Suppressor macrophage (primary cell): ENCODE results near the gene C6orf15.

ENCODE experiments used
- DNase-seq, 4 experiments: peaks; one replicate each; pipeline ENCODE4 v3.0.0-alpha.2; 2020 to 2022

Gene C6orf15

DNA sequence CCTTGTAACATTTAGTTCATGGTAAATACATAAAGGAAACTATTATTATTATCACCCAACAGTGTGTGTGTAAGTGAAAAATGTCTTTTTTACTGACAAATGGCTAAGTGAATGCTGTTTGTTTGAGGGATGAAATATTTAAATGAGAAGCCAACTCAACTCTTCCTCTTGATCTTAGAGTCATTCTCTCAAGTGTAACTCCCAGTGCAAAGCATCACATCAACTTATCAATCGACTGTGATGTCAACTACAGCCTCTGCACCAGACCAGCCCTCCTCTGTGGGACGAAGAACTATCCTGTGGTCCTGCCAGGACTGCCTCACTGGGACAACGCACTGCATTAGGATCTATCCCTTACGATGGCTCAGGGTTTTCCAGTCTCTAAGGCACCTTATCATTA lies 5.3 kb downstream of the C6orf15 start:
- DNase-seq = no peak

DNA sequence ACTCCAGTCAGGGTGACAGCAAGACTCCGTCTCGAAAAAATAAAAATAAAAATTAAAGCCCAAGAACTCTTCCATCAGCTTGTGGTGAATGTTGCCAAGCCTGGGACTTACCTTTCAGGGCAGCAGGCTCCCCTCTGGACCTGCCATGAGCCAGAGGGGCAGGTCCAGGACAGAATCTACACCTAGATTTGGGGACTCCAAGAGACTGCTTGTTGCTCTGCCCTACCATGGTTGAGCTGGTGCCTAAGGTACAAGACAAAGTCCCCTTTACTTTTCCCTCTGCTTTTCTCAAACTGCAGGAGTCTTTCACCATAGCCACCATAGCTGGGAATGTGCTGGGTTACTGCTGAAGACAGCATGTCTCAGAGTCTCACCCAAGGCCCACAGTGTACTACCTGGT lies 9.2 kb downstream of the C6orf15 start:
- DNase-seq = no peak

DNA sequence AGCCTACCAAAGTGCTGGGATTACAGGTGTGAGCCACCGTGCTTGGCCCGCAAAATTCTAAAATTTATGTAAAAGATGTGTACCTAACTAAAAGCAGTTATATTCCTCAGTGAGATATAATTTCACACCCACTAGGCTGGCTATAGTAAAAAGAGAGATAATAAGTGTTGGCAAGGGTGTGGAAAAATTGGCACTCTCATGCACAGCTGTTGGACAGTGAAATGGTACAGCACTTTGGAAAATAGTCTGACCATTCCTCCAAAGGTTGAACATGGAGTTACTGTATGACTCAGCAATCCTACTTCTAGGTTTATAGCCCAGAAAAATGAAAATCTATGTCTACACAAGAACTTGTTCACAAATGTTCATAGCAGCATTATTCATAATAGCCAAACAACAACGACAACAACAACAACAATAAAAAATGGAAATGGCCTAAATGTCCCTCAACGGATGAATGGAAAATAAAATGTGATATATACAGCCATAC lies 13.9 kb downstream of the C6orf15 start:
- DNase-seq = no peak

GRCh38 chr6:31096656-31097055 lies 15.7 kb downstream of the C6orf15 start:
- DNase-seq = no peak

GRCh38 chr6:31096215-31096614 lies 16.2 kb downstream of the C6orf15 start:
- no peak for DNase-seq

DNA sequence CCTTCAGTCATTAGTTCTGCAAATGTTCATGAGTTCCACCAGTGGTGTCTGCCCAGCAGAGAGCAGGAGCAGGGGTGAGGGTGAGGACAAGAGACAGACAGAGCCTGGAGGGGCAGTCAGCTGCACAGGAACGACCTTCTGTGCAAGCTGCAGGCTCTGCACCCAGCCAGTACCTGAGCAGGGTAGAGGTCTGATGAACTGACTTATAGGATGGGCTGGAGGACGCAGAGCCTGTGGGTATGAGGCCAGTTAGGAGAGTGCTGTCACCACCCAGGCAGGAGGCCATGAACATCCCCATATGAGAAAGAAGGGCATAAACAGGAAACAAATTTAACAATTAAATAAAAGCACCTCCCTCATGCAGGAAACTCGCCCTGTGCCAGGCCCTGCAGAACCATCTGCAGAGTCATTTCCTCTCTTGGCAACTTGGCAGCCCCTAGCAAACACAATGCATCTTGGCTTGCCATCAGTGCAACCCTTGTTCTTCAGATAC lies 17.9 kb downstream of the C6orf15 start:
- DNase-seq = peak in 3 of 4 experiments; percentile 27 to 44 (median 33)

- no peak for DNase-seq
These were observed 19.4 kb downstream of the C6orf15 start for GRCh38 chr6:31092769-31093505.

DNA sequence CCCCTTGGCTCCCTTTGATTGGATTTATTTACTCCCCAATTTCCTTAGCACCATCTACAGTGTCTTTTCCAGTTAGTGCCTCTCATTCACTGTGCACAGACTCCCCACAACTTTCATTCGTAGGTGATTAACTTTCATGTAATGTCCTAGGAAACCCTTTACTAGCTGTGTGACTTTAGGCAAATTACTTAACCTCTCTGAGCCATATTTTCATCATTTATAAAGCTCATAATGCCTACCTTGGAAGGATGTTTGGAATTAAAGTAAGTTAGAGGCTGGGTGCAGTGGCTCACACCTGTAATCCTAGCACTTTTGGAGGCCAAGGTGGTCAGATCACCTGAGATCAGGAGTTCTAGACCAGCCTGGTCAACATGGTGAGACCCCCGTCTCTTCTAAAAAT lies 20.1 kb downstream of the C6orf15 start:
- DNase-seq = no peak

DNA sequence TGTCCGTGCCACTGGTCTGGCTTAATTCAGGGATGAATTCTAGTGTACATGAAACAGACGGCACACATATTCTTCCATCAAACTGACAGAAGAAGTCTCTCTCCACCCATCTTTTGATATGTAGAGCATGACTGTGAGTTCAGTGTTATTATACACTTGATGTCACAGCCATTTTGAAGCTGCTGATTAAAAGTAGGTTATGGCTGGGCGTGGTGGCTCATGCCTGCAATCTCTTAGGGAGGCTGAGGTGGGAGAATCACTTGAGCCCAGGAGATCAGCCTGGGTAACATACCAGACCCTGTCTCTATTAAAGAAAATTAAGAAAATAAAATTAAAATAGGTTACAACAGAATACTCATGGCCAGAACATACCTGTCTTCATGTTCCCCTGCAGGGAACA lies 20.7 kb downstream of the C6orf15 start:
- DNase-seq = no peak

- DNase-seq = no peak
These were observed 21.4 kb downstream of the C6orf15 start for GRCh38 chr6:31090973-31091364.

DNA sequence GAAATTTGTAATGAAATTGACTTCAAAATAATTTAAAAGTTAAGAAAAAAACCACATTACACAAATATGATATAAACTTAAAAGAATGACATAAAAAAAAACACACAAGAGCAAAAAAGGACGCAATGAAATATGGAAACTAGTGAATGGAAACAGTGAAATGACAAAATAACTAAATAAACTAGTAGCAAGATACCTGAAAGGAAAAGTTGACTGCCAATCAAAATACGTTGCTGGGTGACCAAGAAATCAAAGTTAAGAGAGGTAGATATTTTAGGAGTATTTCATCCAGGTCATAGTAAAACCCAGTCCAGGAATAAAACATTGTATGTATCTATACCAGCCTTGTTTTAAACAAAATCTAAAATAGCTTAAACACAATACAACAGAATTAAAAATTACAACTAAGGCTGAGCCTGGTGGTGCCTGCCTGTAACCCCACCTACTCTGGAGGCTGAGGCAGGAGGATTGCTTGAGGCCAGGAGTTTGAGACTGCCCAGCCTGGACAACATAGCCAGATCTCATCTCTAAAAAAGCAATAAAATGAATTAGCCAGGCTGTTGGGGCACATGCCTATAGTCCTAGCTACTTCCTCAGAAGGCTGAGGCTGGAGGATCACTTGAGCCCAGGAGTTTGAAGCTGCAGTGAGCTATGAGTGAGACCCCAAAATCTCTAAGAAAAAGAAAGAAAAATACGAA lies 22.0 kb downstream of the C6orf15 start:
- DNase-seq = no peak

DNA sequence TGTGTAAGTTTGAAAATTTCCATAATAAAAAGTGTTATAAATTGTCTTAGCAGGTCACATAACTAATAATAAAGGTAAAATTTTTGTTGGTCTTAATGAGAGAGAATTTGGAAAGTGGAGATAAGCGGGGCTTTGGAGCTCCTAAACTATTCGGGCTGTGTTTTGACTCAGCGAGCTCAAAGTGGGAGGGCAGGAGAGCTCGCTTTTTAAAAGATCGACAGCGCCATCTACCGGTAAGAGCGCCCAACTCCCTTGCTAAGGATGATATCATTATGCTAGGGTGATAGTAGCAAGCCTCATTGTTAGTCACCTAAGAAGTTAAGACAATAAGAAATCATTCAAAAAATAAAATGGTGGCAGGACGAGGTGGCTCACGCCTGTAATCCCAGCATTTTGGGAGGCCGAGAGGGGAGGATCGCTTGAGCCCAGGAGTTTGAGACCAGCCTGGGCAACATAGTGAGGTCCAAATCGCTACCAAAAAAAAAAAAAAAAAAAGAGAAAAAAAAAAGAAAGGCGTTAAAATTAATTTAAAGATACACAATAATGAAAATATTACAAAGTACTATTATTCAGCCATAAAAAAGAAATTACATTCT lies 24.8 kb downstream of the C6orf15 start:
- peak; percentile 89 to 96 (median 94) for DNase-seq

DNA sequence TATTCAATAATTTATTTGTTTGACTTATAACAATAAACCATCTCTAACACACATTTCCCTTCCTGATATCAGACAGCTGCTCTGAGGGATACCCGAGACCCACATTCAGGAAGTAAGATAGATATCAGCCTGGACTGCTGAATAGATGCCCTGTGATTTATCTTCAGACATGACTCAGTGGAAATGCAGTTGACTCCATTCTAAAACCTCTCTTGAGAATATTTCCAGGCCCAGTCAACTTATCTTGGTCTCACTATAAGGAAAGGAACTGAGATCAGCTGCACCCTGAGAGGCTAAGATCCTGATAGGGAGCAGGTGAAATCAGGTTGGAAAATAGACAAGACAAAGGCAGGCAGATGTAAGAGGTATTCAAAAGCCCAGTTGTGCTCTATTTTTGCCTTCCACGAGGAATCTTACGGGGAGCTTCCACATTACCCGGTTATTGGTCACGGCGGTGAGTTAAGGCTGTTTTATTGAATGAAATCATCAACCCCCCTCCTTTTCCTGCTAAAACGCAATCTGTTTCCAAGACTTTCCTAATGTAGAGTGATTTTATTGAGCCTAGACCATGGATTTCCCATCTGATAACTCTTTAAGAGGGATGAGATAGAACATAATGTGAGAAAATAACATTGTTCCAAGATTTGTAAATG lies 25.5 kb downstream of the C6orf15 start:
- peak in 1 of 4 experiments; percentile 26 for DNase-seq

GRCh38 chr6:31083742-31084354 lies 28.5 kb downstream of the C6orf15 start:
- peak; percentile 34 to 60 (median 54) for DNase-seq

DNA sequence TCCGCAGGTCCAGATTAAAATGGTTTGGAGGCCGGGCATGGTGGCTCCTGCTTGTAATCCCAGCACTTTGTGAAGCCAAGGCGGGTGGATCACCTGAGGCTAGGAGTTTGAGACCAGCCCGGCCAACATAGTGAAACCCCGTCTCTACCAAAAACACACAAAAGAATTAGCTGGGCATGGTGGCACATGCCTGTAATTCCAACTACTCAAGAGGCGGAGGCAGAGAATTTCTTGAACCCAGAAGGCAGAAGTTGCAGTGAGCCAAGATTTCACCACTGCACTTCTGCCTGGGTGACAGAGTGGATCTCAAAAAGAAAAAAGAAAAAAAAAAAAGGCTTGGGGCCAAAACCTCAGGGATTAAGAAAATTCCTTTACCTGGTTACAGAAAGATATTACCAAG lies 30.5 kb downstream of the C6orf15 start:
- DNase-seq = peak in 3 of 4 experiments; percentile 20 to 44 (median 22)

- DNase-seq = peak; percentile 76 to 81 (median 78)
These were observed 32.6 kb downstream of the C6orf15 start for GRCh38 chr6:31079656-31080261.

DNA sequence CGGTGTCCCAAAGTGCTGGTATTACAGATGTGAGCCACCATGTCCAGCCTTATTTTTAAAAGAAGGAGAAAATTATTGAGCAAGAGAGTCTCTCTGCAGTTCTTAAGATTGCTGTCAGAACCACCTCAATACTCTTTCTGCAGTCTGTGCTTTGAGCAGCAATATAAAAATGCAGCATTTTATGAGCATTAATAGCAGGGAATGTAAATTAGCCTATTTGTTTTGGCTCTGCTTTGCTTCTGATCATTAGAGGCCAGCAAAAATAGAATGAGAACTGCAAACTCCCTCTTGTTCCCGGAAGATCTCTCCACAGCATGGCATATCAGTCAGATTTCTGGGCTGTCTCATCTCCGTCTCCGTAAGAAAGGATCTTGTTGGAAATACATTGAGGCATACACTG lies 35.8 kb downstream of the C6orf15 start:
- DNase-seq = no peak

GRCh38 chr6:31075528-31075927 lies 36.8 kb downstream of the C6orf15 start:
- DNase-seq = no peak

DNA sequence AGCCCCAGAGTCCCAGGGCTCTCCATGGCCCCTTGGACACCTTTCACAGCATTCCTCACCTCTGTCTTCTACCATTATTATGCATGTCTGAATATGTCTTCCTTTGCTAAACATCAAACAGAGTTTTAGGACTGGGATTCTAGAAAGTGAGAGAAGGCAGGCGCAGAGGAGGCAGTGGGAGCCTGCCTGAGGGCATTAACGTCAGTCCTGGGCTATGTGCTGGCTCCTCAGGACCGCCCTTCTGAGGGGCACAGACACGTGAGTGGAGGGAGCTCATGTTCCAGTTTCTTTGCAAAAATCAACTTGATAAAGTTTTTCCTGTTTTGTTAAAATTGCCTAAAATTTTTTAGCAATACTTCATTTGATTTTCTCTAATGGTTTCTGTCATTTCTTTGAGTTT lies 38.0 kb downstream of the C6orf15 start:
- no peak for DNase-seq

DNA sequence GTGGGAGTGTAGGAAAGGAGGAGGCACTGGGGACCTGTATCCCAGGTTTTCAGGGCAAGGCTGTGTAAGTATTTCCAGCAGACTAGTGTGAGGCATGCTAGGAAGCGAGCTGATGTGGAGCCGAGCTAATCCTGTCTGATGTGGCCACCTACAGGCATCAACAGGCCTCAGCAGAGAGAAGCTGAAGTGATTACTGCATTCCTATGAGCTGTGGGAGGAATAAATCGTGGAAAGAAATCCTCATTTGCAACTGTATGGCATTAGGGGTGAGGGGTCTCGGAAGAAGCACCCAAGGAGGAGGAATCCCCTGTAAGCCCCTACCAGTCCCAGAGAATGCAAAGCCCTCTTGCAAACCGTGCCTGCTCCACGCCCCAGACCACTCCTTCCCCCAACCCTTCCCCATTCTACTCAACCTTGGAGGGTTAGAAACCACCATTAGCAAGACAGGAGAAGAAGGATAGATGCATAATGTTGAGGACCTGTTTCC lies 41.6 kb downstream of the C6orf15 start:
- peak in 3 of 4 experiments; percentile 27 to 38 (median 30) for DNase-seq

GRCh38 chr6:31068669-31069340 lies 43.6 kb downstream of the C6orf15 start:
- peak; percentile 79 to 90 (median 84) for DNase-seq
